Muscle of arm (tissue), 12 donors: Measurements from ENCODE around the gene FAM131C. TPM values are rescaled to one million over a fixed set of nuclear protein-coding genes. Genes with fewer than 3 reads are reported as not detected.
A peak's percentile ranks its signal among the peaks of the same experiment; 100 is the strongest.
"Not testable (repeated sequence)": the region's sequence is repeated elsewhere in the genome, so short reads cannot be mapped to it uniquely, and the experiment has no call there.

Experiments used
- DNase-seq: peaks from one replicate; pipeline ENCODE4 v3.0.0-alpha.2; 2013
- polyA plus RNA-seq, 12 donors: library from polyadenylated mRNA; unstranded; fragments of 120-200 nt; gene quantifications; one replicate each; pipeline ENCODE4 v1.2.1, GENCODE V29; 2013; ENCODE audit not compliant: insufficient read length in 12 of 12

Gene FAM131C
- polyA plus RNA-seq, 12 donors: 0.07 to 1.0 (median 0.25) TPM; not detected in 5

DNA sequence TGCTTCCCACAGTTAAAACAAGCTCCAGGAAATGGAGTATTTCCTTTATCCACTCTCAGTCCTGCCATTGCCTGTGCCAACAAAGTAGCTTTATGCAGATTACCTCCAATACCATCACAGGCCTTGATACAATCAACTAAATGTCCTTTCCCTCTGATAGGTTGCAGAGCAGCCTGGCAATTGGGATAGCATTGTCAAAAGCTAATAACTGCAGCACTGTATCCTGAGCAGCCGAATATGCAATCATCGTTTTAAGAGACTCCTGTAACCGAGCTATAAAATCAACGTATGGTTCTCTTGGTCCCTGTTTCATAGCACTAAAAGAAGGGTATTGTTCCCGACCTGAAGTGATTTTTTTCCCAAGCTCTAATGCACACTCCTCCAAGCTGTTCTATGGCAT, 33.6 kb upstream of the FAM131C start:
- not testable (repeated sequence) for DNase-seq

DNA sequence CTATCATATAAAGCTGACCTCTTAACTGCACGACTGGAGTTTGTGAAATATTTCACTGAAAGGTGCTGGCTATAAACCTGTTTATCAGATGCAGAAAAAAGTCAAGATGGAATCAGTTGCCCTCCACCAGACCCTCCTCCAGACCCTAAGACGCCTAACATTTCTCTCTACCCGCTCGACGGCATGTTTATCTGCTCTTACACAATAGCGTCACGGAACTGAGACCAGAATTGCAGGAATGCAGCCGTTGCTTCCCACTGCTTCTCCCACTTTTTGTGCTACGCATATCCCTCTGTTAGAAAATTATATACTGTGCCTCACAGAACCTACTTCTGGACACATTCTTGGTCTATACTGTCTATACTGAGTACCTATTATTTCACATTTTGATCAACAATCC, 28.2 kb upstream of the FAM131C start:
- no peak for DNase-seq

DNA sequence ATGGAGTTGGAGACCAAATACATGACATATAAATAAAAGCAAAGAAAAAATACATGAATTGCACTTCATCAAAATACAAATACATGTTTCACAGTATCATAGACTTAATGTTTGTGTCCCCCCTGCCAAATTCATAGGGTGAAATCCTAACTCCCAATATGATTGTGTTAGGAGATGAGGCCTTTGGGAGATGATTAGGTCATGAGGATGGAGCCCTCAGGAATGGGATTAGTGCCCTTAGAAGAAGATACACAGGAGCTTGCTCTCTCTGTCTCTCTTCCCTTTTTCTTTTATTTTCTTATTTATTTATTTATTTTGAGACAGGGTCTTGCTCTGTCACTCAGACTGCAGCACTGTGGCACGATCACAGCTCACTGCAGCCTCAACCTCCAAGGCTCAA, 26.0 kb upstream of the FAM131C start:
- DNase-seq: no peak

DNA sequence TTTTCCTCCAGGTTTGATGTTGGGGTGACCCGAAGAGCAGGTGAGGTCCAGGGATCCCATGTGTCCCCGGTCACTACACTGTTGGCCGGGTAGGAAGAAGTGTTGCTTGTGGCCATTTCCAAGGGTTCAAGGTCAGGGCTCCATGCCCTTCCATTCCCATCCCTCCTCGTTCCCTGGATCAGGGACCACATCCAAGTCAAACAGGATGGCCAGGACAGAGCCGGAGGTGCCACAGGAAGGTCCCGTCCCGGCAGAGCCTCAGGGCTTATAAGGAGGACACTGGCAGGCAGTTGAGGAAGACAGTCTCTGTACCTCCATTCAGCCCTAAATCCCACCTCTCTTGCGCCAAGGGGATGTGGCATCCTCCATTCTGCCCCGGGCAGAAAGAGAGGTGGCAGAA, 22.0 kb upstream of the FAM131C start:
- DNase-seq: no peak

DNA sequence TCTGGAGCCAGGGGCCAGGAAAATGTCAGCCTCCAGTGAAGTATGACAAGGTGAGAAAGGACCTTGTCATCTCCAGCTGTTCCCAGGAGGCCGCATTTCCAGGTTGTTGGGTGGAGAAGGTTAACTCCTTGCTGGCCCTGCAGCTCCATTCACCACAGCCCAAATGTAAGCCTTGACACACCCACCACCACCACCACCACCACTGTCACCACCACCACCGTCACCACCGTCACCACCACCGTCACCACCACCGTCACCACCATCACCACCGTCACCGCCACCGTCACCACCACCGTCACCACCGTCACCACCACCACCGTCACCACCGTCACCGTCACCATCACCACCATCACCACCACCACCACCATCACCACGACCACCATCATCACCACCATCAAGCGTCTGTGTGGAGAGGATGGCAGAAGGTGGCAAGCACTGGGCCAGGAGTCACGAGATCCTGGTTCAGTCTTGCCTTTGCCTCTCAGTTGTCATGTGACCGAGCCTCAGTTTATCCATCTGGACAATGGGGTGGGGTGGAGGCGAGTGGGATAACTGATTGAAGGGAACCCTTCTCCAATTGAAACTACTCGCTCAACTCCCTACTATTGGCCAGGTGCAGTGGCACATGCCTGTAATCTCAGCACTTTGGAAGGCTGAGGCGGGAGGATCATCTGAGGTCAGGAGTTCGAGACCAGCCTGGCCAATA, 21.2 kb upstream of the FAM131C start:
- DNase-seq: no peak

DNA sequence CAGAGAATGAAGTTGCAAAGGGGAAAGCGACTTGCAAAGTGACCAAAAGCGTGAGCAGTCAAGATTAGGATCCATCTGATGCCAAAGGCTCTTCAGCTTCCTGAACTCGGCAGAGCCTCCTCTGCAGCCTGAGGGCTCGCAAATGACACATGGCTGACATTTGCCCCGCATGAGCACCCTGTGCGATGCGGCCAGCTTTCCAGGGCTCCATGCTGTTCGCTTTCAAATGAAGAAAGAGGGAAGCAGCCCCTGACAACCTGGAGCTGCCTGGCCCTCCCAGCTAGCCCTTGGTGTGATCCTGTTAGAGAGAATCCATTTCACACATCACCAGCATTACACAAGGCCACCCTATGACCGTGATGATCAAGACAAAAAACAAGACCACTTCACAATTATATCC, 20.2 kb upstream of the FAM131C start:
- DNase-seq: no peak

DNA sequence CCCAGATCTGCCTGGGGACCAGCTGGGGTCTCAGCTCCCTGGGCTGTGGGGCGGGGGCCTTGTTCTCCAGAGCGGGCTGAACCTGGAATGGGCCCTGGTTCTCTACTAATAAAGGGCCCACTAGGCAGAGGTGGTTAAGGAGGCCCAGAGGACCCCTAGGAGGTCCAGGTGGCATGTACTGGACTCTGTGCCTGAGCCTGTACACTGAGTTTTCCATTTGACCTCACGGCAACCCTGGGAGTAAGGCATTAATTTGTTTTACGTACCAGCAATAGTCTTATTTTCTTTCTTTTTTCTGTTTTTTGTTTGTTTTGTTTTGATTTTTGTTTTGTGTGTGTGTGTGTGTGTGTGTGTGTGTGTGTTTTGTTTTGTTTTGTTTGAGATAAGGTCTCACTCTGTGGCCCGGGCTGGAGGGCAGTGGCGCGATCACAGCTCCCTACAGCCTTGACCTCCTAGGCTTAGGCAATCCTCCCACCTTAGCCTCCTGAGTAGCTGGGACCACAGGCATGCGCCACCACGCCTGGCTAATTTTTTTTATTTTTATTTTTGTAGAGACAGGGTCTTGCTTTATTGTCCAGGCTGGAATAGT, 19.6 kb upstream of the FAM131C start:
- DNase-seq: no peak

DNA sequence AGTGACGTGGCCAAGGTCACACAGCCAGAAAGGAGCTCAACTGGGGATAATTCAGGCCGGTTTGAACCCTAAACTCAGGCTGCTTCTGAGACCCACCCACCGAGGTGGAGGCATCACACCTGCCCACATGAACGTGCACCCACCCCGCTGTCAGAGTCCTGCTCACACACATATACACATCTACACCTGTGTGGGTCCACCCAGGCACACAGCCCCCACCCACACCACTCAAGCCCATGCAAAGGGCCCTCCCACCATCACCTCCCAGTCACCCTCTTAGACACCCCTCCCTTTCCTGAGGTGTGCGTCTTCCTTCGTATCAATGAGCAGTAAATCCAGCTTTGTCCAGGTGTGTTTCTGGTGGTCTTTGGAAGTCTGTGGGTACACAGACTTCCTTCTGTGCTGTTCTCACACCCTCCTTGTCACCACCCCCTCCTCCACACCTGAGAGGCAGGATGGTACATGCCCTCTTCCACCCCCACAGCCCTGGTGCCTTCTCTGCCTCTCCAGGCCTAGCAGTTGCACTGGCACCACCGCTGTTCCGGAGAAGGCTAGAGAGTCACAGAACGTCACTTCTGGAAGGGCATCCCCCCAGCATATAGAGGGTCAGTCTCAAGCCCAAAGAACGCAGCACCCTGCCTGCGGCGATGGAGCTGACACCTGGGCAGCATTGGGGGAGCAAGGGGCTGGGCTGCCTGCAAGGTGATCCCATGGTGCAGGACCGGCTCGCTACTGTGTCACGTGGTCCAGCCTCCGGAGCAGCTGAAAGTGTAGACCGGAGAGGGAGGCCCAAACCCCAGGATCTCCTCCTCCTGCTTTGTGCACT, 18.9 kb upstream of the FAM131C start:
- DNase-seq: no peak

DNA sequence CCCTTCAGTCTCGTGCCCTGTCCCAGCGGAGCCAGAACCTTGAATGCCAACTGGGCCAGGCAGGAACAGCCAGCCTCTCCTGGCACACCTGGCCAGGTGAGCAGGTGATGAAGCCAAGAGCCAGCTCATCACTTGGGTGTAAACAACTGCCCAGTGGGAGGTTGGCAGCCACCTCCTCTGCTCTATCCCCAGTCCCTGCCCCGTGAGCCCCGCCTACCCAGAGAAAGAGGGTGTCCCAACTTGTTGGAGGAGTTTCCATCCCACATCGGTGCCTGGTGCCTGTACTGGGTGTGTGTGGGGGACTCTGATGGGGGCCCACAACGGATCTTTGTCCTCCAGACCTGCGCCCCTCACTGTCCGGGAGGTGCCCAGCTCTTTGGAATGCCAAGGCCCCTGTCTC, 17.8 kb upstream of the FAM131C start:
- no peak for DNase-seq

DNA sequence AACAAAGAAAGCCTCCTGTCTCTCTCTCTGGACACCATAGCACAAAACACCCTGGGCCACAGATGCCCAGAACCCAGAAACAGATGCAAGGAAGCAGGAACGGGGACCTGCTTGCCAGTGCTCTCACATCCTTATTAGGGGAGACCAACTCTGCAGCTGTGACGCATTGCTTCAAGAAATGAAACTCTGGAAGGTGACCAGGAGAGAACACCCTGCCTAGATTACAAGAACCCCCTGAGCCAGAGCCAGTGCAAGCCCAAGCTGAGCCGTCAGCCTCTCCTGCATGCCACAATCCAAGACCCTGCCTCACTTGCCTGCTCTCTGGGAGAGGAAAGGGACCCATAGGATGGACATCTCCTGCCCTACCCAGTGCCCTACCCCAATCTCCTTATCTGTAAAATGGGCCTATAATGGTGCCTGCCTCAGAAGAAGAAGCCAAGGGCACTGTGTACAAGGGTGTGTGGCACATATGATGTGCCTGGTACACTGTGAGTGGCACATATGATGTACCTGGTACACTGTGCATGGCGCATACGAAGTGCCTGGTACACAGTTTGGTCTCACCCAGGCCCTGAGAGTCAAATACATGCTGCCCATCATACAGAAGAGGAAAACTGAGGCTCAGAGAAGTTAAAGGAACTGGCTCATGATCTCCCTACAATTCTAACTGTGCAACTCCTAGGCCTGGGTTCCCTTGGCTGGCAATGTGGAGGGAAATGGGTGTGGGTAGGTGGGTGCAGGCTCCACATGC, 16.8 kb upstream of the FAM131C start:
- DNase-seq: no peak

DNA sequence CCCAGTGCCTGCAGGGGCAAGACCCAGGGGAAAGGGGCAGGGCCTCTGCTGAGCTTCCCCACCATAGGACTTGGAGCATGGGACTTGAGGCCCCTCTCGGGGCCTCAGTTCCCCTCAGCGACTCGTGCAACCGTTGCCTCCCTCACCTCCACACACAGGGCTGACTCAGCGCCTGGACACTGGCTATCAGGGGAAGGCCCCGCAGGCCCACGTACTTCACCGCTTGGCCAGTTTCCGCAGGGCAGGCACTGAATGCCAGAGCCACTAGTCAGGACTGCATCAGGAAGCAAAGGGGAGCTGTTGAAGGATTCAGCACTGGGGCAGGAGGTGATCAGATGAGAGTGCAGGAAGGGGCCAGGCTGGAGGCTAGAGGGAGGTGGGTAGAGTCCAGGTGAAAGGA, 15.5 kb upstream of the FAM131C start:
- DNase-seq: no peak

DNA sequence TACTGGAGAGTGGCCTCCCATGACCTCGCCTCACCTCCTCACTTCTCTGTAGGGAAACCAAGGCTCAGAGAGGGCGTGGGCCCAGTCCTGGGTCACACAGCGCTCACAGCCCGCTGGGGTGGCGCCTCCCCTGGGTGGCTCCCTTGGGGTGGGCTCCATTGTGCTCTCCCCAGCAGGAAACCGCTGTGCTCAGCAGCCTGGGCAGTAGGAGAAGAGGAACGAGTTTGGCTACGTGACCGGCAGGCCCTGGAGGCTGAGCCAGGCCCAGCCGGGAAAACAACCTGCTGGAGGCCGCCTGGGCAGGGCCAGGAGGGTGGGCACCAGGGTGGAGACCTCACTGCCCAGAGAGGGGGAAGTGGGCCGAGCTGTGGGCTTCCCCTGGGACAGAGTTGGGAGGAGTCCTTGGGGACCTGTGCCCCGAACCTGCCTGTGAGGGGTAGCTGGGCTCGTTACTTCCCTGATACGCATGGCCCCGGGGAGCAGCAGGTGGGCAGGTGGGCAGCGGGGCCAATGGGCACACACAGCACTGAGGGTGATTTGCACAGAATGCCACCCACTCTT, 15.0 kb upstream of the FAM131C start:
- DNase-seq: no peak

DNA sequence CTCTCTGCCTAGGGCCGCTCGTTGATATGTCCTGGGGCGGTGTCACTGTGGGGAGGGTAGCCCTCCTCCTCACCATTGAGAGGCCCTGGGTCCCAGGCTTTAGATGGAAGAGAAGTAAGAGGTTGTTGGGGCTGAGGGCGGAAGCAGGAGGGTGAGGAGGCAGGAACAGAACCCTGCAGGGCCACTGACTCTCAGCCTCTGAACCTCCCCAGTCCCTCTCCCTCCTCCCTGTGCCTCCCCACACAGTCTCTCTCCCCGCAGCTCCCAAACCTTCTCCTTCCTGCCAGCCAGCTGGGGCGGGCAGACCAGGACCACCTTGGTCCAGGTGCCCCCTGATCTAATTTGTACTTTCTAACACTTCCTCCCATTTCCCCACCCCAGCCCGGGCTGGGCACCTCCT, 14.3 kb upstream of the FAM131C start:
- DNase-seq: no peak

DNA sequence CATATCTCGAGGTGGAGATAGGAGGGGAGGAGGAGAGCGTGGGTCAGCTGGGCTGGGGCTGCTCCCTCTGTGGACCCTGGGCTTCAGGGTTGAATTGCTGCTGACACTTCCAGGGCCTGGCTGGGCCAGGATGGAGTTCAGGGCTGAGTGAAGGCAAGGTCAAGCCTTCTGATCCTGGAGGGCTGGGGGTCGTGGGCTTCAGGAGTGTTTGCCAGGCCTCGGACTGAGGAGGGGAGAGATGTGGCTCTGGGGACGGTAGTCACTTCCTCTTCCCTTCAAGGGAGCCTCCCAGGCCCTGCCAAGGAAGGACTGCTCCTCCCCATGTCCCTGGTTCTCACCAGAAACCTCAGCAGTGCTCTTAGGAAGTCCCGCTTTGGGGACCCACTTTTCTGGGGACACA, 12.1 kb upstream of the FAM131C start:
- DNase-seq: no peak

DNA sequence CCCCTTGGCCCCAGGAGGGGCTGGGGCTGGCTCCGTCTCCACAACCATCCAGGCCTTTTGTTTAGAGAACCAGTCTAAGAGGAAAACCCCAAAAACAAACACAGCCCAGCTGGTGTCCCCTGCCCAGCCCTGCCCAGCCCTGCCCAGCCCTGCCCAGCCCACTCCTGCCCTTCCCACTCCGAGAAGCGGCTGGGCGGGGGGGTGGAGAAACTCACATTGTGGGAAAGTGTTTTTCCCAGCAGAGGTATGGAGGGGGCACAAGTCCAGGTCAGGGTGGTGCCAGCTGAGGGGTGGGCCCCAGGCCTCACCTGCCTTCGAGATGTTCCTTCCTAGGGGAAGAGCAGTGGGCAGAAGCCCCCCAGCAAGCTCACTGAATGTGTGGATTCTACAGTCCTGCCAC, 10.0 kb upstream of the FAM131C start:
- no peak for DNase-seq

DNA sequence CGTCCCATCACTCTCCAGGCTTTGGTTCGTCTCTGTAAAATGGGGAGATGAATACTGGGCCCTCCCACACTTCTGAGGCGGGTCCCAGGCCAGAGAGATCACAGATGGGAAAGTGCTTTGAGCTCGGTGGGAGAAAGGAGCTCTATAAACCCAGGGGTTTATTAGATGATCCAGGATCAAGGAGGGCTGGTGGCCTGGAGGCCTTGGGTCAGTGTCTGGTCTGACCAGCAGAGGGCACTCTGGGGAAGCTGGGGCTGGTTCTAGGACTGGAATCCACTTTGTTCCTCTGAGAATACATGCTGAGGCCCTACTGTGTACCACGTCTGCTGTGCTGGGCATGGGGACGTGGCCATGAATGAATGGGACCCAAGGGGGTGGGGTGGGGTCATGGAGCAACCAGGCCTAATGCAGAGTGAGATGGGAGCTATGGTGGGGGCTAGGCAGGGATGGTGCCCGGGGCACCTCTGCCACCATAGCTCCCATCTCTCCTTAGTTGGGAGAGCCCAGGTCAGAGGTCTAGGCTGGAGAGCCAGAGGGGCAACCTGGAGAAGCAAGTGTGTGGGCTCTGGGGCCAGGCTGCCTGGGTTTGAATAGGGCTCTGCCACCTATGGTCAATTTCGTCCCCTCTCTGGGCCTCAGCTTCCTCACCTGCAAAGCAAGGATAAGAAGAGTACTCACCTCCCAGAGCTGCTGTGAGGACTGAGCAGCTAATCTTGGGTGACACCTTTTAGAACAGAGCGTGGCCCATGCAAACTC, 9.0 kb upstream of the FAM131C start:
- peak; percentile 33 for DNase-seq

DNA sequence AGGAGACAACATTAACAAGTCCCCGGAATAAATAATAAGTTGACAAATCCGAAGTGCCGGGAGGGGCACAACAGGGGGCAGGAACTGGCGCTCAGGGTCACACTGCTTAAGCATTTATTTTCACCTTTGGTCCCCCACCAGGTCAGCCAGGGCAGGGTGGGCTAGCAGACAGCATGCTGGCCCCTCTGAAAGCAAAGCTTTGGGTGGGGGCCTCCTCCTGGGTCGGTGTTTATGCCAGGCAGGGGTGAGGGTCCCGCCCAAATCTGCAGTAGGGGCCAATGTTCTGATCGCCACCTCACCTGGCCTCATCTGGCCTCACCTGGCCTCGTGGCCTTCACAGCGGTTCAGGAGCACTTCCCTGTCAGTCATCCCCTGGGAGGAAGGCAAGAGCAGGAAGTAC, 8.2 kb upstream of the FAM131C start:
- no peak for DNase-seq

DNA sequence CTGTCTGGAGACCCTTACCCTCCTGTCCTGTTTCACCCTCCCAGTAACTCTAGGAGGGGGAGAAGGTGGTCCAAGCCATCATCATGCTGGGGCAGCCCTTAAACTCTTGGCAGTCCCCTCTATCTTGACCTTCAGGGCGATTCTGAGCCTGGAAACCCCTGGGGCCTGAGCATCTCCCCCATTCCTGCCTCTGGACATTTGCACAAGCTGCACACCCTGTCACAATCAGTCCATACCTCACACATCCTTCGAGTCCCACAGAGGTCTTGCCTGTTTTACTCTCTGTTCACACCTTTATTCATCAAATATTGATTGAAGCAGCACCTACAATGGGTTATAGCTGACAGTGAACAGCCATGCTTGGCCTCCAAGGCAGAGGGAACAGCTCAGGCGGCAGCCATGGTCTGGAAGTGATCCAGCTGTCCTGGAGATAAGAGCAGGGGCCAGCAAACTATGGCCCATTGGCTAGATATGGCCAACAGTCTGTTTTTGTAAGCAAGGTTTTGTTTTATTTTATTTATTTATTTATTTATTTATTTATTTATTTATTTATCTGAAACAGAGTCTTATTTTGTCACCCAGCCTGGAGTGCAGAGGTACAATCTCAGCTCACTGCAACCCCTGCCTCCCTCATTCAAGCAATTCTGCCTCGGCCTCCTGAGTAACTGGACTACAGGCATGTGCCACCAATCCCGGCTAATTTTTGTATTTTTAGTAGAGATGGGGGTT, 7.1 kb upstream of the FAM131C start:
- DNase-seq: no peak

DNA sequence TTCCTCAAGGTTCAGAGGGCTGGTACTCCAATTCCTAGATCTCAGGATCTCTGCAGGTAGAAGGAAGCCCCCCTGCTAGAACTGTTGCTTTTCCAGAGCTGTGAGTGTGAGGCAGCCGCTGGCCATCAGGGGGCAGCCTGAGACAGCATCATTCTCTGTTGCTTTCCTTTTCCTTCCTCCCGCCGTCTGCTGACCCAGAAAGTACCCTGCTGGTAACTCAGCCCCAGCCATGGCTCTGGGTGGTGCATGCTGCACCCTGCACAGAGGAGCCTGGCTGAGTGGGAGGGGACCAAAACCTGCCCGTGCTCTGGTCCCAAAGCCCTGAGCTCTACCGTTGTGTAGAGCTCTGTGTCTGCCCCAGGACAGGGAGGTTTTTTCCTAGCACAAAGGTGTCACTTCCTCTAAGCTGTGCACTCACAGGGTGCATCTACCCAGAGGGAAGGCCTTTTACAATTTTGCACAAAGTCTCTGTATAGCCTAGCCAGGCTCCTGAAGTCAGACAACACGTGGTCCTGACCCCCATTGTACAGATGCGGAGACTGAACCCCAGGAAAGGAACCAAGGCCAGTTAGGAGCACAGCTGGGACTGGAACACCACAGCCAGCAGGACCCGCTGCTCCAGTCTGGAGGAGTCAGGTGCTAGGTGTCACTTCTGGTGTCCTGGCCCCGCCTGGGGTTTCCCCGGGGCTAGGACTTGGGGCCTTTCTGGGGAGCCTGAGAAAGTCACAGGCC, 5.6 kb upstream of the FAM131C start:
- peak; percentile 82 for DNase-seq
